ENCODE results near the gene ACVR1B. TPM values are rescaled to one million over a fixed set of nuclear protein-coding genes. Genes with fewer than 3 reads are reported as not detected.

The ACVR1B gene
- total and polyA plus RNA-seq, 9 of the 15 experiments (the other 6 are each of a cell fraction or from before 2014, with no cell fraction given), result 0.97 to 15.1 (median 6.8) TPM

- TF ChIP-seq ZMIZ1 (IDR thresholded peaks at IDR 0.05; ENCODE audit: low read depth in 2 of 2, low read length in 2 of 2) (0 out of 4 replicates have a peak, but pooled peaks of 1 of the 2 experiments have one; percentile 16), TAF1 (IDR thresholded peaks at IDR 0.05; ENCODE audit: control insufficient read depth, extremely low read depth, insufficient read depth, low read length, severe bottlenecking) (peak; percentile 29), ETV1 (tag; conservative IDR thresholded peaks at IDR 0.05; ENCODE audit: low read depth) (peak; percentile 64), HLTF (IDR thresholded peaks at IDR 0.05) (no peak), SMAD4 (CRISPR knock-in tag; conservative IDR thresholded peaks at IDR 0.05) (peak; percentile 72), ARNT (IDR thresholded peaks at IDR 0.05) (peak in 1 of 2 experiments; percentile 34; a peak in 2 of 4 replicates), HDAC3 (IDR thresholded peaks at IDR 0.05; ENCODE audit: borderline replicate concordance, partially characterized antibody) (peak; percentile 78), NFXL1 (CRISPR knock-in tag; IDR thresholded peaks at IDR 0.05) (no peak), NFIC (IDR thresholded peaks at IDR 0.05) (peak; percentile 60), SETDB1 (IDR thresholded peaks at IDR 0.05; ENCODE audit: low read length) (no peak), PHF8 (IDR thresholded peaks at IDR 0.05; ENCODE audit: borderline replicate concordance, low read length) (peak; percentile 66; the same call in 1 of the 2 replicates), SMARCA5 (IDR thresholded peaks at IDR 0.05) (0 out of 2 replicates have a peak, but pooled peaks have one; percentile 21), NBN (IDR thresholded peaks at IDR 0.05; ENCODE audit: low read depth) (0 out of 2 replicates have a peak, but pooled peaks have one; percentile 60), RCOR1 (IDR thresholded peaks at IDR 0.05; ENCODE audit: borderline replicate concordance in 1 of 2, low read depth in 2 of 2, low read length in 2 of 2) (peak; percentile 37 to 91; a peak in 3 of 4 replicates), PHTF2 (CRISPR knock-in tag; IDR thresholded peaks at IDR 0.05) (no peak), CXXC5 (CRISPR knock-in tag; IDR thresholded peaks at IDR 0.05) (peak; percentile 90), KAT7 (CRISPR knock-in tag; IDR thresholded peaks at IDR 0.05; ENCODE audit: borderline replicate concordance) (0 out of 2 replicates have a peak, but pooled peaks have one; percentile 37)
- TF ChIP-seq, protein P1, sequence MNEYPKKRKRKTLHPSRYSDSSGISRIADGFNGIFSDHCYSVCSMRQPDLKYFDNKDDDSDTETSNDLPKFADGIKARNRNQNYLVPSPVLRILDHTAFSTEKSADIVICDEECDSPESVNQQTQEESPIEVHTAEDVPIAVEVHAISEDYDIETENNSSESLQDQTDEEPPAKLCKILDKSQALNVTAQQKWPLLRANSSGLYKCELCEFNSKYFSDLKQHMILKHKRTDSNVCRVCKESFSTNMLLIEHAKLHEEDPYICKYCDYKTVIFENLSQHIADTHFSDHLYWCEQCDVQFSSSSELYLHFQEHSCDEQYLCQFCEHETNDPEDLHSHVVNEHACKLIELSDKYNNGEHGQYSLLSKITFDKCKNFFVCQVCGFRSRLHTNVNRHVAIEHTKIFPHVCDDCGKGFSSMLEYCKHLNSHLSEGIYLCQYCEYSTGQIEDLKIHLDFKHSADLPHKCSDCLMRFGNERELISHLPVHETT (CRISPR knock-in tag; conservative IDR thresholded peaks at IDR 0.05 in 1 of 2, IDR thresholded peaks at IDR 0.05 in 1 of 2), result peak in 1 of 2 experiments; percentile 61; a peak in 1 of 4 replicates
- TF ChIP-seq, protein P2, sequence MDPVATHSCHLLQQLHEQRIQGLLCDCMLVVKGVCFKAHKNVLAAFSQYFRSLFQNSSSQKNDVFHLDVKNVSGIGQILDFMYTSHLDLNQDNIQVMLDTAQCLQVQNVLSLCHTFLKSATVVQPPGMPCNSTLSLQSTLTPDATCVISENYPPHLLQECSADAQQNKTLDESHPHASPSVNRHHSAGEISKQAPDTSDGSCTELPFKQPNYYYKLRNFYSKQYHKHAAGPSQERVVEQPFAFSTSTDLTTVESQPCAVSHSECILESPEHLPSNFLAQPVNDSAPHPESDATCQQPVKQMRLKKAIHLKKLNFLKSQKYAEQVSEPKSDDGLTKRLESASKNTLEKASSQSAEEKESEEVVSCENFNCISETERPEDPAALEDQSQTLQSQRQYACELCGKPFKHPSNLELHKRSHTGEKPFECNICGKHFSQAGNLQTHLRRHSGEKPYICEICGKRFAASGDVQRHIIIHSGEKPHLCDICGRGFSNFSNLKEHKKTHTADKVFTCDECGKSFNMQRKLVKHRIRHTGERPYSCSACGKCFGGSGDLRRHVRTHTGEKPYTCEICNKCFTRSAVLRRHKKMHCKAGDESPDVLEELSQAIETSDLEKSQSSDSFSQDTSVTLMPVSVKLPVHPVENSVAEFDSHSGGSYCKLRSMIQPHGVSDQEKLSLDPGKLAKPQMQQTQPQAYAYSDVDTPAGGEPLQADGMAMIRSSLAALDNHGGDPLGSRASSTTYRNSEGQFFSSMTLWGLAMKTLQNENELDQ (CRISPR knock-in tag; IDR thresholded peaks at IDR 0.05; ENCODE audit: borderline replicate concordance), result no peak
Observed at GRCh38 chr12:51905471-51906429, 45.7 kb upstream of the ACVR1B start (continued).
